Large intestine (tissue), 3 donors: ENCODE measurements around the gene CFAP161. TPM values are rescaled to one million over a fixed set of nuclear protein-coding genes. Genes with fewer than 3 reads are reported as not detected.

Source experiments
- DNase-seq, 2 donors: peaks; one replicate each; pipeline versions ENCODE4 v3.0.0 to v3.0.0-alpha.2; 2013
- H3K27ac ChIP-seq: one replicate; pipeline ENCODE4 v1.5.1; 2013; ENCODE audit warnings: low read length
- H3K27me3 ChIP-seq: 2 replicates; pipeline ENCODE4 v1.6.1; 2013; ENCODE audit warnings: low read length; ENCODE audit not compliant: control insufficient read depth, insufficient read depth
- H3K36me3 ChIP-seq: 2 replicates; pipeline ENCODE4 v1.6.1; 2013; ENCODE audit warnings: low read length; ENCODE audit not compliant: control insufficient read depth, insufficient read depth
- H3K4me1 ChIP-seq: one replicate; pipeline ENCODE4 v1.6.1; 2013; ENCODE audit warnings: low read length; ENCODE audit not compliant: control insufficient read depth, insufficient read depth
- H3K4me3 ChIP-seq: one replicate; pipeline ENCODE4 v1.5.1; 2013; ENCODE audit warnings: low read length
- H3K9me3 ChIP-seq: one replicate; pipeline ENCODE4 v1.6.1; 2013; ENCODE audit warnings: mild to moderate bottlenecking, low read depth, low read length, moderate library complexity; ENCODE audit not compliant: control insufficient read depth
- WGBS: methylation state at CpG from one replicate; pipeline ENCODE4 v1.1.5; 2013; ENCODE audit warnings: low lambda C conversion rate; ENCODE audit not compliant: insufficient coverage; 5-methylcytosine and 5-hydroxymethylcytosine counted together
- polyA plus RNA-seq: library from polyadenylated mRNA; unstranded; fragments of 120-200 nt; gene quantifications from one replicate; pipeline ENCODE4 v1.2.1, GENCODE V29; 2013

CFAP161 gene
- polyA plus RNA-seq, 1 donor, result 0.25 TPM

DNA sequence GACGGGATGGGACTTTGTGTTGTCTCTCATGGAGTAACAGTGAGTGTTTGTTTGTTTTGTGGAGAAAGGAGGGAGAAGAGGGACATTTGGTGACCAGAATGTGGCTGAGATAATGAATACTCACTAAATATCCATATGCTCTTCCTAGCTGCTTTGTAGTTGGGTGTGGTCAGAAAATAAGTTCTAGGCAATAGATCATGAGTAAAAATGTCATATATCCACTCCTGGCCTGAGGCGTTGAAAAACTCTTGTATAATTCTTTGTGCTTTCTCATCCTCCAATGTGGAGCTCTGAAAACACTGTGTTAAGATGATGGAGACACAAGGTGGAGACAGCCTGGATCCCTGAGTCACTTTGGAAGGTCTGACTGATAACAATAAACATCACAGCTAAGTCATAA, 34.6 kb downstream of the CFAP161 start:
- H3K4me3 ChIP-seq, result no peak overlapping the region

DNA sequence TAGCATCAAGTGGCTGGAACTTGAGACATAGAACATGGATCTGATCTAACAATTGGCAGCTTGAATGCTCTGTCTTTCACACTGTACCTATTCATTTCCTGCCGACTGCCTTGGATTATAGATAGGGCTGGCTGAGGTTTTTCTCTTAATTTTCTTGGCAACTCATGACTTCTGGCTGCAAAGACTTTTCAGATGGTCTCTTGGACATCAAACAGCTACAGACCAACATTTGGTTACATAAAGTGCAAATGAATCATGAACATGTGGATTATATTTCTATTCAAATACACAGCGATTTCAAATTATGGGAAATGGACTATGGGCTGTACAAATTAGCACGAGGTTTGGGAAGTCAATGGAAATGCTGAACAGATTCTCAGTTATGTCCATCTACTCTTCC, 36.4 kb downstream of the CFAP161 start:
- no peaks in the 10 kb centered on the region for H3K9me3 ChIP-seq
- H3K27me3 ChIP-seq, result peaks cover 4% of the 10 kb centered on the region
- no peak overlapping the region for H3K27ac ChIP-seq
- no peak overlapping the region for H3K4me3 ChIP-seq
- H3K36me3 ChIP-seq, result no peaks in the 10 kb centered on the region
- DNase-seq, result no peak
- no peaks in the 10 kb centered on the region for H3K4me1 ChIP-seq
- 53% methylated on average over 2 of the region's 3 CpGs for WGBS

More for the DNA sequence above, 34.6 kb downstream of the CFAP161 start:
- no peak for DNase-seq
- H3K27ac ChIP-seq, result no peak overlapping the region
- no peaks in the 10 kb centered on the region for H3K4me1 ChIP-seq
- peaks cover 4% of the 10 kb centered on the region for H3K27me3 ChIP-seq
- H3K9me3 ChIP-seq, result no peaks in the 10 kb centered on the region
- 80% methylated on average over 2 of the region's 2 CpGs for WGBS
- no peaks in the 10 kb centered on the region for H3K36me3 ChIP-seq

- H3K4me3 ChIP-seq, result no peak overlapping the region
- H3K27me3 ChIP-seq, result peaks cover 4% of the 10 kb centered on the region
- no peaks in the 10 kb centered on the region for H3K9me3 ChIP-seq
- H3K36me3 ChIP-seq, result no peaks in the 10 kb centered on the region
- no peak for DNase-seq
- H3K27ac ChIP-seq, result no peak overlapping the region
- H3K4me1 ChIP-seq, result no peaks in the 10 kb centered on the region
These were observed 37.2 kb downstream of the CFAP161 start for GRCh38 chr15:81171286-81171685.

GRCh38 chr15:81174125-81174791, 40.2 kb downstream of the CFAP161 start:
- no peaks in the 10 kb centered on the region for H3K36me3 ChIP-seq
- no peaks in the 10 kb centered on the region for H3K9me3 ChIP-seq
- H3K4me1 ChIP-seq, result no peaks in the 10 kb centered on the region
- no peak for DNase-seq
- no peak overlapping the region for H3K4me3 ChIP-seq
- H3K27me3 ChIP-seq, result peaks cover 4% of the 10 kb centered on the region
- WGBS, result 100% methylated on average over 1 of the region's 2 CpGs
- no peak overlapping the region for H3K27ac ChIP-seq

DNA sequence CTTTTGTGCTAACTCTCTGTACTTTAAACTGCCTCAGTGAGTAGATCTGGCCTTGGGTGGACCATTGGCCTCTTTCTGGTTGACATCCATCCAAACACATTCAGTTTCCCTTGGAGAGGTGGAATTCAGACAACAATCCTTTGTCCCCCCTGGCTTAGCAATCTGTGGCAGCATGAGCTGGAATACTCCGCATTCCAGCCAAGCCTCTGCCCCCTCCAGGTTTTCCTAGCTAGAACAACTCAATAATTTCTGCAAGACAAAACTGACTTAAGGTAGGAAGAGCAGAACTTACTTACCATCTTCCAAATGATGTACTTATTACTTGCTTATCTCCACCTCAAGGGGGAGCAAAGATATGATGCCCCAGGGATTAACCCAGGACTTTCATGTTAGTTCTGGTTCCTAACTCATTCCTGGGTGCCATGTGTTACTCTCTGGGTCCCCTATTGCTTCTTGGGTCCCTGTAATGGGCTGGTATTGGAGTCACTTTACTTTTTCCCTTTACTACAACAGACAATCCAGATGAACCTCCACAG, 40.8 kb downstream of the CFAP161 start:
- Histone ChIP-seq H3K4me3 (no peak overlapping the region), H3K4me1 (no peaks in the 10 kb centered on the region), H3K9me3 (no peaks in the 10 kb centered on the region), H3K27me3 (peaks cover 5% of the 10 kb centered on the region), H3K36me3 (no peaks in the 10 kb centered on the region), H3K27ac (no peak overlapping the region)
- no peak for DNase-seq
- no CpG with 5 or more reads among the region's 1 CpG for WGBS

- Histone ChIP-seq H3K4me3 (no peak overlapping the region), H3K4me1 (no peaks in the 10 kb centered on the region), H3K36me3 (no peaks in the 10 kb centered on the region), H3K27ac (no peak overlapping the region), H3K27me3 (peaks cover 5% of the 10 kb centered on the region), H3K9me3 (no peaks in the 10 kb centered on the region)
- no peak for DNase-seq
- WGBS, result 83% methylated on average over 1 of the region's 1 CpG
These were observed 41.4 kb downstream of the CFAP161 start for GRCh38 chr15:81175496-81175895.

DNA sequence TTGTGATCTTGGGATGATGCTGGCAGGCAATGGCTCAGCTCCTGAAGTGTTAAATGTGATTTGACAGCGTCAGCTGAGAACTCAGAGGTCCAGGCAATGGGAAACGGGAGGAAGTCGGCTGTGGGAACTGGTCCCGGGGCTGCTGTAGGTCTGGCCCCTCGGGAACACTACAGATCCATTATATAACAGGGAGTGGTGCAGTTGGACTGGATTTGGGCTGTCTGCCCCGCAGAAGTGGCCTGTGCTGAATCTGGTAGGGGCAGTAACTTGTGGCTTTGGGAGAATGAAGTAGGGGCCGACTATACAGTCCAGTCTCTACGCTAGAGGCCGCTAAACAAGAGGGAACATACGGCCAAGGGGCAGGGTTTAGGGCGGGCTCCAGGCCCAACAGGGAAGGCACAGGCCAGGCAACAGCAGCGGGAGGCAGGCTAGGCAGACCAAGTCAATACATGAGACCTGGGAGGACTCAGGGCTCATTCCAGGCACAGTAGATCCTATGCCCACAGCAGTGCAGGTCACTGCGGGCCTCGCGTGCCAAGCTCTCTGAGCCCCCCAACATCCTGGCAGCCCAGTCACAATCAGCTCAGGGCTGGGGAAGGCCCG, 42.3 kb downstream of the CFAP161 start:
- 80% methylated on average over 1 of the region's 16 CpGs for WGBS
- Histone ChIP-seq H3K4me1 (no peaks in the 10 kb centered on the region), H3K9me3 (no peaks in the 10 kb centered on the region), H3K36me3 (no peaks in the 10 kb centered on the region), H3K27ac (no peak overlapping the region), H3K27me3 (peaks cover 5% of the 10 kb centered on the region), H3K4me3 (no peak overlapping the region)
- no peak for DNase-seq

GRCh38 chr15:81178365-81178764, 44.3 kb downstream of the CFAP161 start:
- no peaks in the 10 kb centered on the region for H3K4me1 ChIP-seq
- H3K4me3 ChIP-seq, result no peak overlapping the region
- 100% methylated on average over 1 of the region's 2 CpGs for WGBS
- no peaks in the 10 kb centered on the region for H3K36me3 ChIP-seq
- H3K27me3 ChIP-seq, result peaks cover 9% of the 10 kb centered on the region
- DNase-seq, result no peak
- H3K27ac ChIP-seq, result no peak overlapping the region
- no peaks in the 10 kb centered on the region for H3K9me3 ChIP-seq

GRCh38 chr15:81181220-81181619, 47.1 kb downstream of the CFAP161 start:
- Histone ChIP-seq H3K4me1 (no peaks in the 10 kb centered on the region), H3K36me3 (no peaks in the 10 kb centered on the region), H3K27ac (no peak overlapping the region), H3K27me3 (peaks cover 12% of the 10 kb centered on the region), H3K4me3 (no peak overlapping the region), H3K9me3 (no peaks in the 10 kb centered on the region)
- DNase-seq, result no peak
- no CpG with 5 or more reads among the region's 3 CpGs for WGBS

GRCh38 chr15:81182031-81182755, 48.1 kb downstream of the CFAP161 start:
- Histone ChIP-seq H3K27ac (no peak overlapping the region), H3K36me3 (no peaks in the 10 kb centered on the region), H3K4me3 (no peak overlapping the region), H3K27me3 (peaks cover 12% of the 10 kb centered on the region), H3K9me3 (no peaks in the 10 kb centered on the region), H3K4me1 (no peaks in the 10 kb centered on the region)
- DNase-seq, result no peak
- WGBS, result 83% methylated on average over 1 of the region's 13 CpGs
